Stimulated activated CD4-positive, alpha-beta T cell treated with anti-CD3 and anti-CD28 coated beads, Interleukin-12 subunit alpha, Interleukin-12 subunit beta, amount 100 ng/mL, for 4 hours (primary cell): ENCODE results near the gene OBP2B.
"Not testable (repeated sequence)": the region's sequence is repeated elsewhere in the genome, so short reads cannot be mapped to it uniquely, and the experiment has no call there.

Experiments used
- DNase-seq: peaks from one replicate; pipeline ENCODE4 v3.0.0-alpha.2; 2020

Gene OBP2B

DNA sequence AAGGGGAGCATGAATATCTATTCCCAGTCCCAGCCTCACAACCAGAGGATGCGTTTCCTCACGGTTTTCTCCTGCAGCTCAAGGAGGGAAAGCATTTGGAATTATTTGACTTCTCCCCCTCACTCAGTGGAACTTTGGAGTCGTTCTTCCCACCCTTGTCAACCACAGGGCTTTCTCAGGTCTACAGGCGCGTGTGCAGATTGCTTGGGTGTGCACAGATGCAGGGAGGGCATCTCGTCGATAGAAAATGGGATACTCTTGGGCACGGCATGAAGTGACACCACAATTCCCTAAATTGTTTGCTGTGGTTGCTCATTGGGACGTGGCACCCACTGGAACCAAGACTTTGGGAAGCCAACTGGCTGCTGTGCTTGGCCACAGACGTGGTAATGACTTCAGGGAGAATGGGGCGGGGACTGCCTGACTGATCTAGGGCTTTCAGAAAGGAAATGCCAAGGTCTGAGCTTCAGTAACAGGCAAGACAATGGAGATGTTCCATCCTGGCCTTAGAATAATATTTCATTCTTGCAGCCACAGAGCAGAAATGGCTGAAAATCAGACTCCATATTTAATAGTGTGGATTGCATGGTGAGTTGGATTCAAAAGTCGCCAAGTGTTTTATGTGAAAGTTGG is 12.2 kb upstream of the OBP2B start:
- no peak for DNase-seq

DNA sequence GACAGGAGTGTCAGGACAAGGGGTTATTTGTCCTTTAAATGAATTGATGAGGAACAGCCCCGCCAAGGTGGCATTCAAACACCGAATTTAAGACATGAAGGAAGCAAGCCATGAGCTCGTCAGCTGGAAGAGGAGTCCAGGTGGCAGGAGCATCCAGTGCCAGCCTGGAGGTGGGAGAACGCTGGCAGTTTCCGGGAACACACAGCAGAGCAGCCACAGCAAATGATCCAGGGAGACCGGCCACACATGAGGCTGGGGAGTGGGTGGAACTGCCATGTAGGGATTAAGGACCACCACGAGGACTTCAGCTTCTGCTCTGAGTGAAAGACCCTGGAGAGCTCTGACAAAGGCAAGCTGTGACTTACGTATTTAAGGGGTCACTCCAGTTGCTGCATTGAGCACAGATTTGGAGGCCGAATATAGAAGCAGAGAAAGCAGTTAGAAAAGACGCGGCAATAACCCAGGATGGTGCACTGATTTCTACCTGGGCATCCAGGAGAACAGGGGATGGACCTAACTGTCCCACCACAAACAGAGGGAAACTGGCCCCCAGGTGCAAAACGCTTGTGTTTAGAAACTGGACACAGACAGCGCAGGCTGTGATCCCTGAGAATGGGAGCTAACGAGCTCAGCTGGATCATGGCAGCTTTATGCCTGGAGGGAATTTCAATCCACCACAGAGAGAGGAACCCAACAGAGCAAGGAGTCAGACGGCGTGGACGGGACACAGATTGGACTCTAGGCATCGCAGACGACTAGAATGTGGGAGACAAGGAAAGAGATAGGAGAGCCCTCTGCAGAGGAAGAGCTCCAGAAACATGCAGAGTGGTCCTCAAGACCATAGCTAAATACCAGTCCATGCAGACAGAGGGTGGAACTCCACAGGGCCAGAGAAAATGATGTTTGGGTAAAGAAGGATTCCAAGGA is 9.3 kb upstream of the OBP2B start:
- DNase-seq: not testable (repeated sequence)

DNA sequence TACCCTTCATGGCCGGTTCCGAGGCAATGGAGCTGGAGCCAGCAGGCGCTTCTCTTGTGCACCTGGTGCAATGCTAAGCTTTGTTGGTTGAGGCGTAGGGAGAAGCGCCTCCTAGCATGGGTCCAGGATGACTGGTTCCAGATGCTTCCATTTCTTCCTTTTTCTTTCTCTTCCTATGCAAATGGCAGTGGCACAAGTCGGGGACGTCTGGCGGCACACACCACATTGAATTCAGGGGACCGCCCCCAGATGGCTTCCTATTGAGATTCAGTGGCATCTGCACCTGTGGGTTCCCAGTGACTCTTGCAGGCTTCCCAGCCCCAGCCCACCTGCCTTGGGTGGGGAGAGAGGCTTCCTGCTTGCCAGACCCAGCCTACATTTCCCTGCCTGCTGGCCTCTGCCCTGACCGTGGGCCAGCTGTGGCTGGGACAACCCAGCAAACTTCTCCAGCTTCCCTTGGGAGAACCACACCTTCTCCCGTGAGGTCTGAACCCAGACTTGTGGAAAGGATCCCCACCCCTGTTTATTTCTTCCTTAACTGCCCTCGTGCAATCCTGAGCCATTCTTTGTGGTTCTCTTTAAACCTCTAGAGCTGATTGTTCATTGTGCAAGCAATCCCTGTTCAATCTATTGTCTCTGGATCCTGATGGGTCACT is 8.4 kb upstream of the OBP2B start:
- DNase-seq: not testable (repeated sequence)

DNA sequence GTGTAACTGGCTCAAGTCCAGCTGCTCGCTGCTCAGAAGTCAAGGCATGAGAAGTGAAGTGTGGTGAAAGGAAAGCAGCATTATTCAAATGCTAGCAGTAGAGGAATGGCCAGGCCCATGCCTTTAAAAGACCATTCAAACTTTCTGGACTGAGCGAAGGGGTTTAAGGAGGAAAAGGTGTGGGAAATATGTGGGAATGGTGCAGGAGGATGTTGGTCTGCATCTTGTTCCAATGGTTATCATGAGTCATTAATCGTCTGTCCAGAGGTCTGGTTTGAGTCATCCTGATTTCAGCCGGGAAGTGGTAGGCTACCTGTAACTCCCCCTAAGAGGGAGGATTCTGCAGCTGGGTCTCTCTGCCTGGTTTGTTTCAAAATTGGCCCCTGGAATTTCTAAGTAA is 5.2 kb upstream of the OBP2B start:
- DNase-seq: not testable (repeated sequence)

DNA sequence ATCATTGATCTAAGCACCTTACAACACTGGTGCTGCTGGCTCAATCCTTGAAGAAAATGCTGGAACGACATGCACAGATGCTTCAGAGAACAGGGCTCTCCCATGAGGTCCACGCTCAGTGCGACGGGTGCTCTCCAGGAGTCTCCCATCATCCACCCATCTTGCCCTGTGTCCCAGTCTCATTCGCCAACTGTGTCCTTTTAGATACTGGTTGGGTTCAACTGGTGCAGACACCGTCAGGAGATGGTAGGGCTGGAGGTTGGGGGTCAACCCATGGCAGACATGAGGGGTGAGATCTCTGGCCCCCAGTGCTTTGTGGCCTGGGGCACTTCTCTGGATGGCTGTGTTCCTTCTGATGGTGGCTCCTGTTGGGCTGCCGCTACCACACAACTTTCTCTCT is 1.6 kb upstream of the OBP2B start:
- DNase-seq: no peak

DNA sequence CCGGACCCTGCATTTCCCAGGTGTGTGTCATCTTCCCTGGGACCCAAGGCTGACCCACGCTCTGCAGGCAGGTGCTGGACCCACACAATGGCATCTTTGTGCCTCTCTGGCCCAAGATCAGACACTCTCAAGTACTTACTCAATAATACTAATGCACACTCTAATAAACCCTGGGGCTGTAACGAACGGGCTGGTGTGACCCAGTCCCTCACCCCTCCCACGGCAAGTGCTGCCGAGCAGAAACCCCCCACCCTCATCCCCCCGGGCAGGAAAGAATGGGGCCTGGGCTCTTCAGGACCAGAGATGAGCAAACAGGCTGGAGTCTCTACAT is 1.1 kb upstream of the OBP2B start:
- DNase-seq: no peak

DNA sequence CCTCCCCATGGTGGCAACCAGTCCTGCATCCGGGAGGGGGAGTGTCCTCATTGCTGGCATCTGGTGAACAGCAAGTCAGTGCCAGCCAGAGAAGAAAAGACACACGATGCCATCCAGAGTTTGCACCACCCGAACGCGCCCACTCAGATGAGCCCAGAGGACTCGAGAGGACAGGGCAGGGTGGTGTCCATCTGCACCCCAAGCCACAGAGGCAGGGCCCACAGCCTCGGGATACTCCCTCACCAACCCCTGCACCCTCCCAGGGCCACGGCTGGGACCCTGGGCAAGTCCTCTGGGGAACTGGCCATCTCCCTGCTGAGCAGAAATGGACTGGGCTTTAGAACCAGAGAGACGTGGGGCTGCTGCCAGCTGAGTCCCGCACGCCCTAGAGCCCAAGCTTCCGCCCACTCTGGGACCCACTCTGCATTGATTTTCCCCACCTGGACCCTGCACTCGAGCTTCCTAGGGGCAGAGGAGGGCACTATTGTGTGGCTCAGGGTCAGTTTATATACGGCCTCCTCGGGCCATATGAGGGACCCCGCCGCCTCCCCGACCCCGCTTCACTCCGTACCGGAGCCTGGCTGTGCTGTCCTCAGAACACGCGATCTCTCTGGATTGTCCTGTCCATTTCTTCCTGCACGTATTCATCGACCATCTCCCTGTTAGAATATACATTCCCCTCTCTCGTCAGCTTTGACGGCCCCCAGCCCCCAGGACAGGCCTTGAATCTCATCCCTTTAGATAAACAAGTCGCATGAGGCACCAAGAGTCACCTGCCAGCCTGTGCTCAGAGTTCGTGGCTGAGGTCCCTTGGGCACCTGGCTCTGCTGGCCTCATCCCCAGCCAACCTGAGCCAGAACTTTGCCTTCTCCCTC is 514 bp upstream of the OBP2B start:
- not testable (repeated sequence) for DNase-seq

DNA sequence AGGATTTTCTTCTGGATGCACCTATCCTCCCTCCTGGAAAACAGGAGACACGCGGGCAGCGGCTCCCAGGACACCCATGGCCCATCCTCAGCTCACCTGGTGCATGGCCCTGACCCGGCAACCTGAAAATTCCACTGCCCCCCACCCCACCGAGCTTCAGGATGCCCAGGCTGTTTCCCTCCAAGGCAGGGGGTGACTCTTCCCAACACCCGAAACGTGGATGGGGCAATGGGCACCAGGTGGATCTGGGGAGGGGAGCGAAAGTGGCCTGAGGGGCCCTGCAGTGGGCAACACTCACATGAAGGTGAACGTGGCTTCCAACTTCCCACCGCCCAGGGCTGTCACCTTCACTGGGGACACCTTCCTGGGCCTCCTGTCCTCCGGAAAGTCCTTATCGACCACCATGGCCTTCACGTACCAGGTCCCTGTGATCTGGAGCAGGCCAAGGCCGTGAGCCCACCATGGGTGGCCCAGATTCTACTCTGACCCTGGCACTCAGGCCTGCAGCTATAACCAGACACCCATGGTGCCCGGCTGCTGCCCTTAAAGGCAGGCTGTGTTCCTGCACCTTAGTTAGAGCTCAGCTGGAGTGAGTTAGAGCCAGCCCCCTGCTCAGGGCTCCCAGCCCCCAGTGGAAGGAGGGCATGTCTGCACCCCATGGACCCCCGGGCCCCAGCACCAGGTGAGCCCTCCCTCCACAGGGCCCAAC is 725 bp downstream of the OBP2B start:
- not testable (repeated sequence) for DNase-seq

DNA sequence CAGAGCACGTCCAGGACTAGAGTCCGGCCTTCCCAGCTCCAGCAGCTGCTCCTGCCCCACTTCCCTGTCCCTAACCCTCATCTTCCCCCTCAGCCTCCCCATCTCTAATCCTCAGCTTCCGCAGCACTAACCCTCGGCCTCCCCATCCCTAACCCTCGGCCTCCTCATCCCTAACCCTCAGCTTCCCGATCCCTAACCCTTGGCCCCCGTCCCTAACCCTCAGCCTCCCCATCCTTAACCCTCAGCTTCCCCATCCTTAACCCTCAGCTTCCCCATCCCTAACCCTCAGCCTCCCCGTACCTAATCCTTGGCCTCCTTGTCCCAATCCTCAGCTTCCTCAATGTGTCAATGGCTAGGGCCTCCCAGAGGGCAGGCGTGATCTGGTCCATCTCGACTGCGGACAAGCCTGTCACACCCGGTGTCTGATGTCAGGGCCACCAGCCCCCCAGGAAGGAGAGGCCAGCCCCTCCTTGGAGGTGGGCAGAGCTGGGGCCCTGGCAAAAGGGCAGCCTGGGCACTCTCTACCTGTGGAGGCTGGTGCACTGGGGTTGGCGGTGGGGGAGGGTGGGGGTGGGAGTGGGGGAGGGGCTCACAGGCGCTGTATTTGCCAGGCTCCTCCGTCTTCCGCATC is 1.4 kb downstream of the OBP2B start:
- no peak for DNase-seq

DNA sequence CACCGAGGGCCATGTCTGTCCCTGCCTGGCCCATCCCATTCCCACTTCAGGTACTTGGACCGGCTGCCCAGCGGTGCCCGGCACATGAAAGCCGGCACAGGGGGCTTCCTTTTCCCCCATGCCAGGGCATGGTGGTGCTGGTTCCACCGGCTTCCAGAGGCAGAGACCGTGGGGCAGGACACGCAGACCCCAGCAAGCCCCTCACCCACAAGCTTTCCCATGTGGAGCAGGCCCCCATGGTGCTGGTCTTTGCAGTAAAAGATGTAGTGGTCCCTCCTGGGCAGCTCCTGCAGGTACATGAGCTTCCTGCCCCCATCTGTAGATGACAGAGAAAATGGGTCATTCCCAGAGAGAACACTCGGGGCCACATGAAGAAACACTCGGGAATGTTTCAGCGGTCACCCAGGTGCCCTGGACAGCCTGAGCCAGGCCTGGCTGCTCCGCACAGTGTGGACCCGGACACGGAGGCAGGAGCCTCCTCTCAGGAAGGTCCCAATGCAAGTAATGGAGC is 2.0 kb downstream of the OBP2B start:
- DNase-seq: no peak

DNA sequence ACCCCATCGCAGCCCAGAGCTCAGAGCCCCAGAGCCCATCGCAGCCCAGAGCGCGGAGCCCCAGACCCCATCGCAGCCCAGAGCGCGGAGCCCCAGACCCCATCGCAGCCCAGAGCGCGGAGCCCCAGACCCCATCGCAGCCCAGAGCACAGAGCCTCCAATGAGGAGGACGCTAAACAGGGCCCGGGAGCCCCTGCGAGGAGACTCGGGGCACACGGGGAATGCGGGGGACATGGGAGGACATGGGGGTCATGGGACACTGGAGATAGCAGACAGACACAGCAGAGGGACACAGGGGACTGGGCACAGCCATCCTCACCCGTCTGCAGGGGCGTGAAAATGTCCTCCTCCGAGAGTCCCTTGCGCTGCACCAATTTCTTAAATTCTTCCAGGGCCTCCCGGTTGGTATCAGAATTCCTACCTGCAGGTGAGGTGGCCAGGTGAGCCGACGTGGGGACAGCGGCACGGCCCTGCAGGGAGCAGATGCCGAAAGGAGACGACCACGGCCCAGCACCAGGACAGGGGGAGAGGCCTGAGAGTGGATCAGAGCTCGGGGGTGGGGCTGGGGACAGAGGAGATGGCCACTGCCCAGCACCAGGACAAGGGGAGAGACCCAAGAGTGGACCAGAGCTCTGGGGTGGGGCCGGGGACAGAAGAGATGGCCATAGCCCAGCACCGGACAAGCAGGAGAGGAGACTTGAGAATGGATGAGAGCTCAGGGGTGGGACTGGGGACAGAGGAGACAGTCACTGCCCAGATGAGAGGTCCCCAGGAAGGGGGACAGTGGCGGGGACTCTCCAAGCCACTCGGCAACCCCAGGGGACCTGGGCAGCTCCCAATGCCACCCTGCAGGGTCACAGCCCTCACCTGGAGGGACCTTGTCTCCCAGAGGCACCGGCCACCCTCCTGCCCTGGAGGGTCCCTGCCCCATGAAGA is 2.8 kb downstream of the OBP2B start:
- DNase-seq: no peak

DNA sequence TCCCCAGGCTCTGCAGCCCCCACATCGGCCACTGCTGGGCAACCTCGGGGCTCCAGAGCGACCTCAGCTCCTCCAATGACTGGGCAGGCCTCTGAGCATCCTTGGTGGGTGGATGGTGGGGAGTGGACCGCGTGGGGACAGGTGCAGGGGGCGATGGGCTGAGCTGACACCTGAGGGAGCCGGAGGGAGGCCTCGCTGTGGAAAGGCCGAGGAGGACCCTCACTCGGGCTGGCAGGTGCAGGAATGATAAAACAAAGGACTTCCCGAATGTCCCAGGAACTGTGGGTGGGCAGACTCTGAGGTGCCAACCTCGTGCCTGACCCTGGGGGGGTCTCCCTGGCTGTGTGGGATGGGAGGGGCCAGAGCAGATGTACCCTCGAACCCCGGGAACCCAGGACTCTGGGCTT is 3.6 kb downstream of the OBP2B start:
- not testable (repeated sequence) for DNase-seq

DNA sequence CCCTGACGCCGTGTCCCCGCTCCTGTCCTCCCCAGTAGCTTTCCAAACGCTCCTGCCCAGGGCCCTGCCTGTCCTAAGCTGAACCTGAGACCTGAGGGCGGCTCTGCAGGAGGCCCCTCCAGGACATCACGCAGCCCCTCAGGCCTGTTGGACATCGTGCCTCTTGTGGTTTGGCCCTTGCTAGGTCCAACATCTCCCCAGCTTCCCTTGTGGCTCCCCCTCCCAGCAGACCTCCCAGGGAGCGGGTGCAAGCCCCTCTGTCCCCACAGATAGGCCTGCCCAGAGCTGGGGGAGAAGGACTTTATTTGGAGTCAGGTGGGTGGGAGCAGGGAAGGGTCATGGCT is 4.1 kb downstream of the OBP2B start:
- DNase-seq: no peak

DNA sequence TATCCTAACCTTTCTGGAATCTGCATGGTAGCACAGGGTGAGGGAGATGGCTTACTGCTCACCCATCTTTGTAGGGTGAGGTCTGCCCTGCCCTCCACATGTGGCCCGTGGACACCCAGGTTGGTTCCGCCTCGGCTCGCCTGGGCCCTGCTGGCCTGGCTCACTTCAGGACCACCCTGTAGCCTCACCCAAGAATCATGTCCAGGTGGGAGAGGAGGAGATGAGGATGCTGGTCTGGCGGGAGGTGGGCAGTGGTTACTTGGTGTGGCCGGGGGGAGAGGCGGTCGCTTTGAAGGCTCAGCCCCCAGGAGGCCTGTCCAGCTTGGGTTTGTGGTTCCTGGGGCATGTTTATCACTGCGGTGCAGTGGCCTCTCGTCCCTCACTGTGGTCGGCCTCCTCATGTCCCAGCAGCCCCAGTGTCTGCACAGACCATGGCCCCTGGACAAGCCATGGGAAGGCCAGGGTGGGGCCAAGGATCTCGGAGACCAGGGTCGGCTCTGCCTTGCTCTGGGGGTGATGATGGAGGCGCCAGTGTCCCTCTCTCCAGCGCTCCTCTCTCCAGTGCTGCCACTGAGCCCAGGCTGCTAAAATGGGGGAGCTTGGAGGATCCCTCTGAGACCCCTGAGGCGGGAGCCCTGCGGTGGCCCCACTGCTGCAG is 4.6 kb downstream of the OBP2B start:
- DNase-seq: no peak

DNA sequence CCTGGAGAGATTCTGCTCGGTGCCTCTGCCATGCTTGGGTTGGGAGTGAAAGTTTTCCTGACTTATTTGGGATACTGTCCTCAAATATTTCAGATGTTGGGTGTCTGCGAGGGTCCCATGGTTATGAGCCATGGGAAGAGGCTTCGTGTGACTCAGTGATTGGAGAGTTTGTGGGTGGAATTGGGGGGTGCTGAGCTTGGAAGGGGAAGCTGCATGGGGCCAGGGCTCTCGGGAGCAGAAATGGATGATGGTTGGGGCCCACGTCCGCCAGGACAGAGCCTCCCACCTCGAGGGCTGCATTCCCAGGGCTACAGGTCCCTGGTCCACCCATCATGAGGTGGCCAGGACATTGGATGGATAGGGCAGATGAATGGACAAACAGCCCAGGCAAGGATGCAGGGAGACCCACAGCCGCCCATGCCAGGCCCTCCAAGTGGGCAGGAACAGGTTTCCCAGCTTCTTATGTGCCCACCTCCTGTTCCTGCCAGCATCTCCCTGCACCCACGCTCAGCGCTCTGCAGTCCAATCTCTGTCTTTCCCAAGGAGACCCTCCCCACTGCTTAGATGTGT is 5.5 kb downstream of the OBP2B start:
- DNase-seq: no peak

DNA sequence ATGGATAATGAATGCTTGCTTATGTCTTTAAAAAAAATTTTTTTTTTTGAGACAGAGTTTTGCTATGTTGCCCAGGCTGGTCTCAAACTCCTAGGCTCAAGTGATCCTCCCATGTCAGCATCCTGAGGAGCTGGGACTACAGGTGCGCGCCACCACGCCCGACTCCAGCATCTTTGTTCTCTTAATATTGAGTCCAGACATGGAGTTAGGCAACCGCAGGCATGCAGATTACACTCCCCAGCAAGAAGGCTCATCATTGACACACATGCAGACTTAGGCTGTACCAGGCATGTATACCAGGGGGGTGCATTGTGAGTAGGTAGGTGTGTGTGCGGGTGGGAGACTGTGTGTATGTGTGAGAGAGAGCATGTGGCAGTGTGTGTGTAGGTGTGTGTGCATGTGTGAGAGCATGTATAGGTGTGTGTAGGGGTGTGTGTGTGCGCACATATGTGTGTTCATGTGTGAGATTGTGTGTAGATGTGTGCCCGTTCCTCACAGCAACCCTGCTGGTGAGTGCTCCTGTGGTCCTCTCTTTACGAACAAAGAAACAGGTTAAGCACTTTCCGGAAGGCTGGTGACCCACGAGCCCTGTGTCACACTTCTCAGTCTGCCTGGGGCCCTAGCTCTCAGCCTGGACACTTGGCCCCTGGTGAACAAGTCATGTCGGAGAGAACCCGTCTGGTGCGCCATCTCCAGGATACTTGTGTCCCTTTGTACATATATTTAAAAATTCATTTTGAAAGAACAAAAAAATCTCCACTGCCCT is 6.2 kb downstream of the OBP2B start:
- no peak for DNase-seq

DNA sequence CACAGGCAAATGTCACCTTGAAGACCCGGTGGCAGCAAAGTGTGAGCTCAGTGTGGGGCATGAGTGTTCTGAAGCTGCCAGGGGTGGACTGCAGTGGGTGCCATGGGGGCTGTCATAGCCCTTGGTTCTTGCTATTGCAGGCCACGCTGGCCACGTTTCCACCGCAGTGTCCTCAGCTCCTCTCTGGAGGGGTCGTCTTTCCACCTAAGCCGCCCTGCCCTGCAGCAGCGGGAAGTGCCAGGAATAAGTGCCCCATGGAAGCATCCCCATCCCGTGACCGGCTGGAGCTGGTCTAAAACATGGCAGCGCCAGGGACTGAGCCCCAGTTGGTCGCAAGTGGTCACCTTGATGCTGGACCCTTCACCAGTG is 6.9 kb downstream of the OBP2B start:
- no peak for DNase-seq

DNA sequence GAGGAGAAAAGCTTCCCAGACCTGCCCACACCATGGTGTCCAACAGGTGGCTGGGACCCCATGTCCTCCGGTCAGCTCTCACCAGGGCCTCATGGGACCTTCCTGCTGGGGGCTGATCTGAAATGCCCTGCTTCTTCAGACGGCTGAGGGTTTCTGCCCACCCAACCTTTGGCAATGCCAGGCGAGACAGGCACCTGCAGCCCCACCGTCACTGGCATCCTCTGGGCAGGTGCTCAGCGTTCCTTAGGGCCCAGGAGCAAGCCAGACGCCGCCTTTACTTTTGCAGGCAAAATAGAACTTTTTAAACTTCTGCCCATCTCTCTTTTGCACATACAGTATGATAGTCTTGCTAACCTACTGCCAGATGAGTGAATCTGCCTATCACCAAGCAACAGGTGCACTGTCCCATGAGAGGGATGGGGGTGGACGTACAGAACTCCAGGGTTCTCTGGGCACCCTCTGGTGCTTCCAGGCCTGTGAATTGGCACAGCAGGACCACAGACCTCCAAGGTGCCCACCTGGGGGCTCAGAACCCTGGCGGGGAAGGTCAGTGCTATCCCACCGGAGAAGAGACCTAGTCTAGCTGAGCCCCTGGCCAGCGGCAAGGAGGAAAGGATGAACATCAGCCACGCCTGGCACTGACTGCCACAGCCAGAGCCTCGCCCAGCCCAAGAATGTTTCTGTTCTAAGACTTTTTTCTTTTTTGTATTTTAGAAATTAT is 7.5 kb downstream of the OBP2B start:
- no peak for DNase-seq
